ENCODE results near the gene BNIP5. TPM values are rescaled to one million over a fixed set of nuclear protein-coding genes. Genes with fewer than 3 reads are reported as not detected.

BNIP5 gene
- total RNA-seq, 4 donors from 2014 or later = not detected

- intact Hi-C loops (cut with DNase I; ENCODE audit: low total_unique reads) = no loop called here
- no peak for DNase-seq
- no peaks in the 10 kb centered on the region for H3K36me3 ChIP-seq
- no peak within 1 kb of the TSS for H3K4me3 ChIP-seq
- TF ChIP-seq POLR2A (IDR thresholded peaks at IDR 0.05) = no peak
- TF ChIP-seq CTCF (IDR thresholded peaks at IDR 0.05) = no peak
- H3K27ac ChIP-seq = no peak within 1 kb of the TSS
- H3K9me3 ChIP-seq = no peaks in the 10 kb centered on the region
- no peaks in the 10 kb centered on the region for H3K4me1 ChIP-seq
- no peaks in the 10 kb centered on the region for H3K27me3 ChIP-seq
Observed at GRCh38 chr6:36269834-36270705, 66.6 kb downstream of the BNIP5 start, which contains the start of gene PNPLA1. Gene PNPLA1, plus strand, starts transcription at chr6:36270060. Its CDS starts 400 bp downstream, at chr6:36270460.

DNA sequence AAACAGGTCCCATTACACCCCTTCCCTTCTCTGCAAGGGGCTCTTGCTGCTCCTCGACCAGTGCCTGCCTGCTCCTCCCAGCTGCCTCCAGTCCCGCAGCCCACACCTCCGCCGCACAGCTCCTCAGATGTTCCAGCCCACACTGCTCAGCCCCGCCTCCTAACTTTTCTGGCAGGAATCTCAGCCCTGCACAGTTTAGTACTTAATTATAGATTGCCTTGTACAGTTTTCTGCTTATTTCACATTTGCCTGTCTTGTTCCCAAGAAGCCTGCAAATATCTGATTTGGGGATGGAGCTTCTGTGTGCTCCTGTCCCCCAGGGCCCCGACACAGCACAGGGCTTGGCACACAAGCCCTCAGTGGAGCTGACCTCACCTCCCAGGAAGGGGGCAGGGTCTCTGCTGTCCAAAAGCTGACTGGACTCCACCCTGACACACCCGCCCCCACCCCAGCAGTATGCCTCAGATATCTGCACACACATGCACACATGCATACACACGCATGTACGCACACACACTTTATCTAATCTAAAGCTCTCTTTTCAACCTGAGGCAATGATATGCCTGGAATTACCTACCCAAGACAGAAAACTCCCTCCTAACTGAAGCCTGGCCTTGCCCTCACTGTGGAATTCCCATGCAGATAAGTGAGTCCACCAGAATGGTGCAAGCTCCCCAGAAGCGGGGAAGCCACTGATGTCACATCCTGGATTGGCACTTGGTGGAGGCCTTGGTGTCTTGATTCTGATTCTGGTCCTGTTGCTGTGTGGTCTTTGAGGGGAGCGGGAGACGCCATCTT is 68.0 kb downstream of the BNIP5 start:
- intact Hi-C loops (cut with DNase I; ENCODE audit: low total_unique reads) = no loop called here
- Histone ChIP-seq H3K27ac (no peak overlapping the region), H3K9me3 (no peaks in the 10 kb centered on the region), H3K4me1 (no peaks in the 10 kb centered on the region), H3K4me3 (no peak overlapping the region), H3K27me3 (no peaks in the 10 kb centered on the region), H3K36me3 (no peaks in the 10 kb centered on the region)
- peak; percentile 44 to 59 for DNase-seq
- TF ChIP-seq CTCF (IDR thresholded peaks at IDR 0.05) = no peak

- no peaks in the 10 kb centered on the region for H3K36me3 ChIP-seq
- DNase-seq = no peak
- H3K27ac ChIP-seq = no peak overlapping the region
- TF ChIP-seq CTCF (IDR thresholded peaks at IDR 0.05) = no peak
- no peak for TF ChIP-seq POLR2A (IDR thresholded peaks at IDR 0.05)
- intact Hi-C loops (cut with DNase I; ENCODE audit: low total_unique reads) = no loop called here
- no peaks in the 10 kb centered on the region for H3K27me3 ChIP-seq
- H3K4me1 ChIP-seq = no peaks in the 10 kb centered on the region
- H3K9me3 ChIP-seq = no peaks in the 10 kb centered on the region
- no peak overlapping the region for H3K4me3 ChIP-seq
Observed at GRCh38 chr6:36267731-36268477, 68.8 kb downstream of the BNIP5 start.

GRCh38 chr6:36266913-36267644 is 69.6 kb downstream of the BNIP5 start:
- Histone ChIP-seq H3K27ac (peak overlapping the region in 1 of 2 donors; percentile 50), H3K4me3 (no peak overlapping the region), H3K9me3 (no peaks in the 10 kb centered on the region), H3K27me3 (no peaks in the 10 kb centered on the region), H3K4me1 (no peaks in the 10 kb centered on the region), H3K36me3 (no peaks in the 10 kb centered on the region)
- intact Hi-C loops (cut with DNase I; ENCODE audit: low total_unique reads) = no loop called here
- TF ChIP-seq CTCF (IDR thresholded peaks at IDR 0.05) (no peak), POLR2A (IDR thresholded peaks at IDR 0.05) (no peak)
- DNase-seq = no peak

Other genes with a start within 250 kb of the BNIP5 start
- gene MAPK13, start 206.4 kb downstream of the BNIP5 start, total RNA-seq = 10 to 100 TPM in 1 of 4 donors, 1 to 10 TPM in 2, under 1 TPM in 1; 0.26 to 10.9 (median 3.0) TPM
- 10 to 100 TPM in 3 of 4 donors, 1 to 10 TPM in 1; 8.5 to 44.5 (median 27.3) TPM for gene BRPF3, start 140.1 kb downstream of the BNIP5 start, total RNA-seq
- gene PNPLA1, start 66.8 kb downstream of the BNIP5 start, total RNA-seq = not detected
- 1 to 10 TPM in 1 of 4 donors, not detected in 3; 1.3 TPM for gene ETV7, start 50.8 kb upstream of the BNIP5 start, total RNA-seq
- not detected for gene PXT1, start 106.0 kb upstream of the BNIP5 start, total RNA-seq
- gene KCTD20, start 106.1 kb upstream of the BNIP5 start, total RNA-seq = 100 to 1,000 TPM in 1 of 4 donors, 10 to 100 TPM in 3; 31.0 to 130 (median 46.4) TPM
- gene STK38, start 210.6 kb upstream of the BNIP5 start, total RNA-seq = 10 to 100 TPM; 10.6 to 30.0 (median 20.5) TPM